Gastroesophageal sphincter (tissue), 4 donors: Measurements from ENCODE around the gene GLI3. TPM values are rescaled to one million over a fixed set of nuclear protein-coding genes. Genes with fewer than 3 reads are reported as not detected.

Experiments
- ATAC-seq: fragments of 150-250 bp; one replicate; pipeline ENCODE4 v1.9.1; 2016; ENCODE audit warnings: mild to moderate bottlenecking, moderate library complexity
- H3K27ac ChIP-seq, 4 donors: fragments of 200-600 bp; sonication (generic) in 3 of 4; 1 replicate in 3 of 4; 2 replicates in 1 of 4; pipeline ENCODE4 v1.5.1; 2016 to 2019
- H3K27me3 ChIP-seq: fragments of 200-600 bp; sonication (generic); one replicate; pipeline ENCODE4 v1.5.1; 2019
- H3K36me3 ChIP-seq, 2 donors: fragments of 200-600 bp; sonication (generic); one replicate each; pipeline ENCODE4 v1.5.1; 2019; ENCODE audit warnings: control low read depth in 1 of 2
- H3K4me1 ChIP-seq, 3 donors: fragments of 200-600 bp; sonication (generic); 1 replicate in 2 of 3; 2 replicates in 1 of 3; pipeline ENCODE4 v1.5.1; 2016 to 2019; ENCODE audit warnings: control low read depth in 2 of 3
- H3K4me3 ChIP-seq, 2 donors: fragments of 200-600 bp; sonication (generic); one replicate each; pipeline ENCODE4 v1.5.1; 2019; ENCODE audit warnings: mild to moderate bottlenecking in 1 of 2, moderate library complexity in 1 of 2
- H3K9me3 ChIP-seq, 3 donors: fragments of 200-600 bp; sonication (generic); one replicate each; pipeline ENCODE4 v1.5.1; 2017 to 2019; ENCODE audit warnings: control low read depth in 2 of 3
- EP300 ChIP-seq: sonication (generic); formaldehyde crosslinking; IDR thresholded peaks from one replicate; pipeline ENCODE4 v1.6.1; 2017; ENCODE audit warnings: antibody characterized with exemption, mild to moderate bottlenecking
- POLR2A ChIP-seq, 2 donors: fragments of 450-650 bp; IDR thresholded peaks; one replicate each; pipeline ENCODE4 v1.6.1; 2017; ENCODE audit warnings: antibody characterized with exemption in 2 of 2, mild to moderate bottlenecking in 2 of 2, moderate library complexity in 1 of 2
- POLR2AphosphoS5 ChIP-seq: sonication (generic); formaldehyde crosslinking; IDR thresholded peaks from one replicate; pipeline ENCODE4 v1.6.1; 2017; ENCODE audit warnings: antibody characterized with exemption
- WGBS, 2 donors: methylation state at CpG; one replicate each; pipeline ENCODE4 v1.1.5; 2018; ENCODE audit warnings: low coverage in 1 of 2; 5-methylcytosine and 5-hydroxymethylcytosine counted together
- total RNA-seq, 4 donors: library from RNA; depleted of rRNA; stranded (reverse); fragments of >200 nt; gene quantifications; one replicate each; pipeline ENCODE4 v1.1.0, GENCODE V29; 2016
- TF ChIP-seq, protein P1 (sequence below), 4 experiments: fragments of 200-600 bp in 2 of 4; fragments of 450-650 bp in 2 of 4; sonication (generic) in 1 of 4; IDR thresholded peaks; one replicate each; pipeline ENCODE4 v1.5.1; 2017 to 2019; ENCODE audit warnings: antibody characterized with exemption in 4 of 4, mild to moderate bottlenecking in 2 of 4, moderate library complexity in 2 of 4

The GLI3 gene
- total RNA-seq, 4 donors from 2014 or later: 7.3 to 18.2 (median 12.6) TPM

DNA sequence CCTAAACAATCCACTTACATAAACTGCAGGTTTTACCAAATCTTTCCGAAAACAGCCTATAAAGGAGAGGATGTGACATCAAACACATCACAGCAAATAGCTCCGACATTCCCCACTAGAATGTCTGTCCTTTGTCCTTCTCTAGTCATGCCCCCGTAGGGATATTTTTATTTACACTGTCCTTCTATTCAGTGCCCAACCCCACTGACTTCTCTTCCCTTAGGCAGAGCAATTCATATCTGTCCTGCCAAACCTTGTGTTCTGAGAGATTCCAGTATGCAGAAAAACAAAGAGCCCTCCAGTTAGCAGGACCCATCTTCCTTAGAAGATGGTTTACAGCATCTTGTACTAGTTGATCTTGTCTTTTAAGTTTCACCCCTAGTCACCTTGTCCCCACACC is 5.4 kb upstream of the GLI3 start:
- Histone ChIP-seq H3K27me3 (no peaks in the 10 kb centered on the region), H3K4me1 (peaks cover 0 to 14% (median 8%) of the 10 kb centered on the region in 3 donors), H3K9me3 (no peaks in the 10 kb centered on the region), H3K27ac (no peak overlapping the region), H3K4me3 (no peak overlapping the region), H3K36me3 (no peaks in the 10 kb centered on the region)
- 70 to 86% methylated on average over 2 to 3 of the region's 3 CpGs for WGBS, 2 donors
- TF ChIP-seq, protein P1, sequence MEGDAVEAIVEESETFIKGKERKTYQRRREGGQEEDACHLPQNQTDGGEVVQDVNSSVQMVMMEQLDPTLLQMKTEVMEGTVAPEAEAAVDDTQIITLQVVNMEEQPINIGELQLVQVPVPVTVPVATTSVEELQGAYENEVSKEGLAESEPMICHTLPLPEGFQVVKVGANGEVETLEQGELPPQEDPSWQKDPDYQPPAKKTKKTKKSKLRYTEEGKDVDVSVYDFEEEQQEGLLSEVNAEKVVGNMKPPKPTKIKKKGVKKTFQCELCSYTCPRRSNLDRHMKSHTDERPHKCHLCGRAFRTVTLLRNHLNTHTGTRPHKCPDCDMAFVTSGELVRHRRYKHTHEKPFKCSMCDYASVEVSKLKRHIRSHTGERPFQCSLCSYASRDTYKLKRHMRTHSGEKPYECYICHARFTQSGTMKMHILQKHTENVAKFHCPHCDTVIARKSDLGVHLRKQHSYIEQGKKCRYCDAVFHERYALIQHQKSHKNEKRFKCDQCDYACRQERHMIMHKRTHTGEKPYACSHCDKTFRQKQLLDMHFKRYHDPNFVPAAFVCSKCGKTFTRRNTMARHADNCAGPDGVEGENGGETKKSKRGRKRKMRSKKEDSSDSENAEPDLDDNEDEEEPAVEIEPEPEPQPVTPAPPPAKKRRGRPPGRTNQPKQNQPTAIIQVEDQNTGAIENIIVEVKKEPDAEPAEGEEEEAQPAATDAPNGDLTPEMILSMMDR (IDR thresholded peaks at IDR 0.05): no peak
- TF ChIP-seq EP300: no peak
- no peak for TF ChIP-seq POLR2A (IDR thresholded peaks at IDR 0.05)
- no peak for TF ChIP-seq POLR2AphosphoS5
- ATAC-seq: no peak

DNA sequence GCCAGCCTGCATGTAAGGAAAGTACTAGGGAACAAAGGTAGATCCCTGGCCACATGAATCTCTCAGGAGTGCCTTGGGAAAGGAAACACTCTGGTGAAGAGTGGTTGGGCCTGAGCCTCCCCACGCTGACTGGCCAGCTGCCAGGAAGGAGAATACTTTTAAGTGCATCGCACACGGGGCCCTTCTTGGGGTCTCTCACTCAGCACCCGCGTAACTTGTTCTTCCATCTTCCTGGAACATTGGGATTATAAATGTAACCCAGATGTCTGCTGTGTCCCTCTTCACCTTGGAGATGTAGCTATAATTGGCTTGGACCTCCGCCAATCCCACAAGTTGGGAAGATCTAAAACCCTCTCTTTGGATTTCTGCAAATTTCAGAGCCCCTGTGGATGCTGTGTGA is 4.4 kb upstream of the GLI3 start:
- TF ChIP-seq POLR2A (IDR thresholded peaks at IDR 0.05) (no peak), POLR2AphosphoS5 (no peak), EP300 (no peak)
- TF ChIP-seq, protein P1 (IDR thresholded peaks at IDR 0.05): no peak
- Histone ChIP-seq H3K4me3 (no peak overlapping the region), H3K36me3 (no peaks in the 10 kb centered on the region), H3K27ac (no peak overlapping the region), H3K9me3 (no peaks in the 10 kb centered on the region), H3K27me3 (no peaks in the 10 kb centered on the region), H3K4me1 (peaks cover 0 to 14% (median 8%) of the 10 kb centered on the region in 3 donors)
- 56 to 66% methylated on average over 5 to 6 of the region's 6 CpGs for WGBS, 2 donors
- no peak for ATAC-seq

DNA sequence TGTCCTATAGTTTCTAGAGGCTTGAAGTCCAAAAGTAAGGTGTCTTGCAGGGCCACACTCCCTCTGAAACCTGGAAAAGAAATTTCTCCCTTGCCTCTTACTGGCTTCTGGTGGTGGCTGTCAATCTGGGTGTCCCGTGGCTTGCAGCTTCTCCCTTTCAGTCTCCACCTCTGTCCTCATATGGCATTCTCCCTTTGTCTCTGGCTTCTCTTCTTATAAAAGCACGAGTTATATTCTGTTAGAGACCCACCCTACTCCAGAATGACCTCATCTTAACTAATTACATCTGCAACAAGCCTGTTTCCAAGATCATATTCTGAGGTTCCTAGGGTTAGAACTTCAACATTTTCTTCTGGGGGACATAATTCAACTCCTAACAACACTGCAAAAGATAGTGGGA is 3.4 kb upstream of the GLI3 start:
- Histone ChIP-seq H3K4me1 (peaks cover 0 to 19% (median 8%) of the 10 kb centered on the region in 3 donors), H3K27ac (no peak overlapping the region), H3K9me3 (no peaks in the 10 kb centered on the region), H3K36me3 (no peaks in the 10 kb centered on the region), H3K27me3 (no peaks in the 10 kb centered on the region), H3K4me3 (no peak overlapping the region)
- ATAC-seq: no peak
- TF ChIP-seq POLR2AphosphoS5 (no peak), POLR2A (IDR thresholded peaks at IDR 0.05) (no peak), EP300 (no peak)
- TF ChIP-seq, protein P1 (IDR thresholded peaks at IDR 0.05): no peak
- 20 to 40% methylated on average over 1 to 2 of the region's 2 CpGs for WGBS, 2 donors

DNA sequence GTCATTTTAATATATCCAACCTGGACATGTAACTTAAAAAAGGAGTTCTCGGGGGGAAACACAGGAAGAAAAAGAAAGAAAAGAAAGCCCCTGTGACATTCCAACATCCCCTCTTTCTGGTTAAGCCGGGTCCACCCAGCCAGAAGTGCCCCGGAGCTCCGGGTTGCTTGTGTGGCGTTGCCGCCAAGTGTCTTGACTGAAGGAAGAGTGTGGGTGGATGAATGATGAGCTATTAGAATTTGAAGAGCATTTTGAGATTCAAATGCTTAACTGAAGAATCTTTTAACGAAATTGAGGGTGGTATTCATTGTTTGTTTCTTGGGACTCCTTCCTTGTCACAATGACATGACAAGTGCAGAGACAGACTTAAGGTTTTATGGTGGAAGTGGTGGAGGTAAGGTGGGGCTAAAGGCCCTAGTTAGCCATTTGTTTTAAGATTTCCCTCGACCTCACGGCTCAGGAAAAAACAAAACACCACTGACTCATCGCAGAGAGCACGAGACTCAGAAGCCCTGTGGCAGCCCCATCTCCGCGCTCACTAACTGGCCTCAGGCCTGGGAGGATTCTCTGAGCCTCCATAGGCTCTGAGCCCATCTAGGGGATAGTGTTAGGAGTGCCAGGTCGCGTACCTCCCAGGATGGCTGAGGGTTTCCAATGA is 1.8 kb upstream of the GLI3 start:
- ATAC-seq: no peak
- H3K4me3 ChIP-seq: no peak overlapping the region

DNA sequence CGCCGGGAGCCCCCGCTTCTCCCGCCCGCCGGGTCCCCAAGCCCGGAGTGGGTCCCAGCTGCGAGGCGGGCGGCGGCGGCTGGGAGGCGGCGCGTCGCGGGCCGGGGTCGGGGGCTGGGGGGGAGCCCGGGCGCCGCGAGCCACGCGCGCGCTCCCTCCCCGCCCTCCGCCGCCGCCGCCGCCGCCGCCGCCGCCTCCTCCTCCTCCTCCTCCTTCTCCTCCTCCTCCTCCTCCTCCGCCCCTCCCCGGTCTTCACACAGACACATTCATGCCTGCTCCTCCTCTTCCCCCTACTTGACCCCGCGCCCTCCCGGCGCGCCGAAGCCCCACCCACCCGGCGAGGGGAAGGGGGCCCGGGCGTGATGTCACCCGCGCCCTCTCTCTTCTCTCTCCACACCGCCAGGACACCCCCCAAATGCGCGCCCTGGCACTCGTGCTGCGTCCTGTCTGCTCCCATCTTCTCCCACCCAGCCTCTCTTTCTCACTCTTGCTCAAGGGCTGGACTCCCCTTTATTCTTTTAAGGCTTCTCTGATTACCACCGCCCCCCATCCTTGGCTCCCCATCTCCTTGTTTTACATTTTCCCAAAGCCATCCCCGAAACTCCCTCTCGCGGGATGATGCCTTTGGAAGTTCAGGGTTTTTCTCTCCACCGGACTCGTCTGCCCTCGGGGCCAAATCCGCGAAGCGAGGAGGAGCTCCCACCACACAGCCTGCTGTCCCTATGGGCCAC is 967 bp upstream of the GLI3 start:
- TF ChIP-seq POLR2A (IDR thresholded peaks at IDR 0.05): no peak
- no peak for TF ChIP-seq POLR2AphosphoS5
- TF ChIP-seq, protein P1 (IDR thresholded peaks at IDR 0.05): no peak
- TF ChIP-seq EP300: no peak
- H3K27me3 ChIP-seq: no peaks in the 10 kb centered on the region
- WGBS, 2 donors: 3 to 9% methylated on average over 6 to 16 of the region's 66 CpGs
- no peaks in the 10 kb centered on the region for H3K36me3 ChIP-seq
- no peaks in the 10 kb centered on the region for H3K9me3 ChIP-seq
- peak overlapping the region; percentile 79 to 97 (median 95) for H3K27ac ChIP-seq
- ATAC-seq: peak; percentile 60
- peak overlapping the region; percentile 65 to 82 for H3K4me3 ChIP-seq
- peaks cover 0 to 44% (median 8%) of the 10 kb centered on the region in 3 donors for H3K4me1 ChIP-seq

More for the DNA sequence above, 1.8 kb upstream of the GLI3 start:
- H3K9me3 ChIP-seq: no peaks in the 10 kb centered on the region
- H3K27me3 ChIP-seq: no peaks in the 10 kb centered on the region
- H3K36me3 ChIP-seq: no peaks in the 10 kb centered on the region
- 40 to 53% methylated on average over 11 to 15 of the region's 15 CpGs for WGBS, 2 donors
- TF ChIP-seq POLR2AphosphoS5: peak; percentile 8
- TF ChIP-seq EP300: no peak
- H3K27ac ChIP-seq: peak overlapping the region; percentile 68 to 97 (median 95)
- H3K4me1 ChIP-seq: peaks cover 0 to 35% (median 8%) of the 10 kb centered on the region in 3 donors
